Measurements from ENCODE around the gene PIEZO2.

The PIEZO2 gene

GRCh38 chr18:10842371-10842770, 307.0 kb downstream of the PIEZO2 start:
- no peak for DNase-seq (ENCODE audit: low spot score)

- DNase-seq (ENCODE audit: low spot score) = no peak
These were observed 308.2 kb downstream of the PIEZO2 start for GRCh38 chr18:10841203-10841602.

DNA sequence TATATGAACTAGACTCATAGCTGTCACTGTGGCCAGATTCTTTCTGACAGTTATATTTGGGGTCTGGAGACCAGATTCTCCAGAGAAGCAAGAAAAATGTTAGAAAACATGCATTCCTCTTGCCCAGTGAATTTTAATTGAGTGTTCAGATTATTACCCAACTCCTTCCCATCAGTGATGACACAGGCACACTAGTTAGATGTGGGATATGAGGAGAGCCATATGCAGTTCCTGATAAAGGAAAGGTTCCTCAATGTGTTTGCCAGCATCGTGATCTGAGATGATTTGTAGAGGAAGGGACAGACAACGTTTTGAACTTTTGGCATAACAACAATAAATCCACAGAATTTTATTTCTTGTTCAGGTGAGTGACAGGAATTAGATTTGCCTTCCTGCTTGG, 308.6 kb downstream of the PIEZO2 start:
- no peak for DNase-seq (ENCODE audit: low spot score)

GRCh38 chr18:10839421-10839820, 309.9 kb downstream of the PIEZO2 start:
- no peak for DNase-seq (ENCODE audit: low spot score)

DNA sequence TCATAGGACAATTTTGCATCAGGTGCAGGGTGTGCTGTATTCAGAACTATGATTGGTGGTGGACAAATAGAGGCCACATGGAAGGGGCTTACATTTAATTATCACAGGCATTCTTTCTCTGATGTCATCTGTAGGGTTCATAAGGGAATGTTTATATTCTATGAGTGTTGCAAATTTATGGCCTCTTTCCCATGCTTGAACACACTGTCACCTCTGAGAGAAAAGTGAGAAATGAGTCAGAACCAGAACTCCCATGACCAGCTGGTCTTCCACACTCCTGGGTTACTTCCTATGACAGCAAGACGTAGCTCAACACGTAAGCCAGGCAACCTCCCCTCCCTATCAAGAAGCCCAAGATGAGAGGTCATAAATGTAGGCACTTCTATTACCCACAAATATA, 310.8 kb downstream of the PIEZO2 start:
- DNase-seq (ENCODE audit: low spot score) = no peak

DNA sequence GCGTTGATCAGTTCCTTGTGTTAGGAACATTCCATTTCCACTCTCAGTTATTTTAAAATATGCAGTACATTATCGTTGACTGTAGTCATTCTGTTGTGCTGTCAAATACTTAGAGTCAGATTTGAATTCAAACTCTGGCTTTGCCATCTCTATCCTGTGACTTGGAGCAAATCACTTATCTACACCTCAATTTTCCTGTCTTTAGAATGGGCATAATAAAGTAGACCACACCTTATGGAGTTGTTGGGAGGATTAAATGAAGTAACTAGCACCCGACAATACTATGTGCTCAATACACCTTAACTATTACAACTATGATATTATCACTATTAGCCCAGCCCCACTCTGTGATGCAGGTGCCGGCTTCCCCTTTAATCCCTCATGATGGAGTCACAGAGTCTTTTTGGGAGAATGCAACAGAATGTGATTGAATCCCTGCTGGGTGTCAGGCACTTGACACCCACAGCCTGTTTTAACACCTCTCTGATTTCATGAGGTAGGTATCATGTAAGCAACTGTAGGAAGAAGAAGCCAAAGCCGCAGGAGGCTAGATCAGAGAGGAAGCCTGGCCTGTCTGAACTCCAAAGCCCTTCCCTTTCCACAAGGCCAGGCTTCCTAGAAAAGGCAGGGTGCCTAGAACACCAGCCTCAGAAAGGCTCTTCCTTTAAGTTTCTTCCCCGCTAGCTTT, 315.1 kb downstream of the PIEZO2 start:
- no peak for DNase-seq (ENCODE audit: low spot score)

DNA sequence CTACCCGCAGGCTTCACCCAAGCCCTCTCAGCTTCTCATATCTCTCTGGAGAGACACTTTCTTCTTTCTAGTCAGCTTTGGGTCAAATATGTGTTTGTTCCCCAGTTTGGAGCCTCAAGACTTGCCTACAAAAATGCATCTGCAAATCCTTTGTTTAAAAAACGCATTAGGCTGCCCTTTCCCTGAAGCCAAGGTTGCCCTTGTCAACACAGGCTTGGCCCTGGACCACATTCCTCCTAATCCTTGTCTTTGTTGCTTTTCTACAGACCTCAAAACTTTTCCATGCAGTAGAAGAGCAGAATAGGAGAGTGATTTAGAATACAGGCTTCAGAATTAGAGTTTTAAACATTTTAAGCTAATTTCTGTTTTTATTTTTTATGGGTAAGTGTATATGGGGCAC, 315.7 kb downstream of the PIEZO2 start:
- DNase-seq (ENCODE audit: low spot score) = no peak

DNA sequence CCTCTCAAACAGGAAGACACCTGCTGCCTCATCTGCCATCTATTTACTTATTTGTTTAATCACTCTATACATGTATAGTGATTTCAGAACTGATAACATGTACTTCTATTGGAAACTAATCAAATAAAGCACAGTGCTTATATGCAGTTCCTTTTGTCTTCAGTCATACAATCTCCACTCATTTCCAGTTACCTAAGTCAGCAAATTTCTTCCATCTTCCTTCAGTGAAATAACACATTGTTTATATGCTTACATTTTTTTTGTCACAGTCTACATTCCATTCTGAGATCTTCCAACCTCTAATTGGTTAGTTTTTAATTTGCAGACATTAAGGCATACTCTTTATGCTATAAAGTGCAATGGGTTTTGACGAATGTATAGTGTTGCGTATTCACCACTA, 323.0 kb downstream of the PIEZO2 start:
- no peak for DNase-seq (ENCODE audit: low spot score)

DNA sequence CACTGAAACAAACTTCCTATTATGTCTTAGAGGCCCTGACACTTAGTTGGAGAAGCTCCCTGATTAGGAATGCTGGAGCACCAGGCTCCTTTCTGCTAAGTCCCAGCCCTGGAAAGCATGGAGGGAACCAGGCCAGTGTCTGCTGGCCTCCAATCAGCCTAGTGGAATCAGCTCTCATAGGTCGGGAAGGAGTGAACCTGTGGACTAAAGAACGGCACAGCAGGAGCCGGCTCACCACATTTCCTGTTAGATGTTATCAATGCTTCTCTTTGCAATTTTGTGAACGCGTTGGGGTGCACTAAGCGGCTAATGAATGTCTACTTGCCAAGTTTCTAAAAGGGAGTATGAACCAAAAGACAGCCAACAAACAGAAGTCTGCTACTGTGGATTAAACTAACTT, 326.9 kb downstream of the PIEZO2 start:
- DNase-seq (ENCODE audit: low spot score) = no peak

DNA sequence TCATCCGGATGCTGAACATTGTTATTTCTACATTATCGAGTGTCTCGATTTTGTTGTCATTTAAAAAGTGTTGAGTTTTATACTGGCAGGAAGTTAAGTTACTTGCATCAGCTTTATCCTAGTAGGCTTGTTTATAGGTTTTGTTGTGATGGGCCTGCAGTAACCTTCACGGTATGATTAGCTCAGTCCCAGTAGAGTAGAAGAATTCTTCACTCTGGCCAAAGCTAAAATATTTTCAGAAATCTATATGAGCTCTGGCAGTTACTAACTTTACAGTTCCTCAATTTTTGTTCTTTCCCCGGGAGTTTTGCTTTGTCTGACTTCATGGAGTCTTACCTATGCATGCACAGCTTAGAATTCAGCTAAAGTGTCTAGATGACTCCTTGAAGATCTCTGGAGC, 328.7 kb downstream of the PIEZO2 start:
- DNase-seq (ENCODE audit: low spot score) = no peak

DNA sequence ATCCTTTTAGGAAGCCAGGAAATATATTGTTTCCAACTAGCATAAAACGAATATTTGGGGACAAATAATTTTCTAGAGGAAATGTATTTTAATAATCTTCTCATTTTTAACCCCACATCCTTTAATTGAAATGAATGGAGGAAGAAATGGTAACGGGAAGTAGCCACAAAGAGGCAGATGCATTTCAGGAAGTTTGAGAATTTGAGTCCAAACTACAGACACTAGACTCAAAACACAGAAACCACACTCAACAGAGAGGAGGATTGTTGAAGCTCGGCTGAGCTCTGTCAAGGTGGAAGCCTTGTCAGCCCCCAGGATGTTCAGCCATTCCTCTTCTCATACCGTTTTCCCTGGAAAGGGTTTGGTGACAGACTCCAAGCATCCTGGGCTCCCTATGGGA, 335.0 kb downstream of the PIEZO2 start:
- DNase-seq (ENCODE audit: low spot score) = no peak

- DNase-seq (ENCODE audit: low spot score) = no peak
These were observed 343.7 kb downstream of the PIEZO2 start for GRCh38 chr18:10805587-10806118.

- no peak for DNase-seq (ENCODE audit: low spot score)
These were observed 345.2 kb downstream of the PIEZO2 start for GRCh38 chr18:10804126-10804525.

DNA sequence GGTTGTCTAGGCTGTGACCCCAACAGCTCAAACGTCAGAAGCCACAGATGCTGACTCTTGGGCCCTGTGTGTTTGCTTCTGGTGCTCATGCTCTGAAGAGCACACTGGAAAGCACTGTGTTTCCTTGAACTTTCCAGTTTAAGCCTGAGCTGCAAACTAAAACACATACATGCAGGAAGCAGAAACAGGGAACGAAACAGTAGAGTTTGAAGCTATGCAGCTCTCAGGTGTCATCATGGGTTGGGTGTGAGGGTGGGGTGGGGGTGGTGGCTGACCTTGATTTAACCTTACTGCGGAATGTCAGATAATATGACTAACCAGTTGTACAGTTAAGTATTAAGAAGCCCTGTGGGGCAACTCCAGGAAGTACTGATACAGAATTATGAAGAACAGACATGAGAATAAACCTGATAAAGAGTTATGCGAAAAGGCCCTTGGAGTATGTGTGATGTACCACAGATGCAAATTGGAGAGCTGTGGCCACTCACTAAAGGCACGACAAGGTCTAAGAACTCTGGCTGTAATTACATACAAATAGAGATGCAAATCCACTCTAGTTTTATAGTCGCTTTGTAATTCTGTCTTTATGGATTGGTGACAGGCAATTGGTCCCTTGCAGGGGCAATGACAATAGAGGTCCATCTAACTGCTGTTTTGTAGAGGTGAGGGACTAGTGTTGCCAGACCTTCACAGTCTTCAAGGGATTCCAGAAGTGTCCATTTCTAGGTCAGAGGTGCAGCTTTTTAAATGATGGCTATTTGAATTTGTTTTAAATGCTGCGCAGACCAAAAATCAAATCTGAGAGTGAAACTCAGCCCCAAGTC, 350.4 kb downstream of the PIEZO2 start:
- no peak for DNase-seq (ENCODE audit: low spot score)

DNA sequence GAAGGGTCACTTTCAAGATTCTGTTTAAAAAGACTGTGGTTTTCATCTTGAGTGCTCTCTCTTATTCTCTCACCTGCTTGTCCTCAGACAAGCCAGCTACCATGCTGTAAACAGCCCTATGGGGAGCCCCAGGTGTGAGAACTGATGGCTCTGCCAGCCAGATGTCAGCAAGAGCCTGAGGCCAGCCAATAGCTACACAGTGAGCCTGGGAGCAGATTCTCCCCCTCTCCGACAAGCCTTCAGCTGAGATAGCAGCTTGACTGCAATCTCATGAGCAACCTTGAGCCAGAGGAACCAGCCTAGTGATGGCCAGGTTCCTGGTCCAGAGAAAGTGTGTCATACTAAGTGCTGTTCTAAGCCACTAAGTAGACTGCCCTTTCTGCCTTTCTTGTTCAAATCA, 351.5 kb downstream of the PIEZO2 start:
- DNase-seq (ENCODE audit: low spot score) = peak; percentile 15

- DNase-seq (ENCODE audit: low spot score) = no peak
These were observed 354.6 kb downstream of the PIEZO2 start for GRCh38 chr18:10794771-10795170.

- no peak for DNase-seq (ENCODE audit: low spot score)
These were observed 355.5 kb downstream of the PIEZO2 start for GRCh38 chr18:10793730-10794370.

DNA sequence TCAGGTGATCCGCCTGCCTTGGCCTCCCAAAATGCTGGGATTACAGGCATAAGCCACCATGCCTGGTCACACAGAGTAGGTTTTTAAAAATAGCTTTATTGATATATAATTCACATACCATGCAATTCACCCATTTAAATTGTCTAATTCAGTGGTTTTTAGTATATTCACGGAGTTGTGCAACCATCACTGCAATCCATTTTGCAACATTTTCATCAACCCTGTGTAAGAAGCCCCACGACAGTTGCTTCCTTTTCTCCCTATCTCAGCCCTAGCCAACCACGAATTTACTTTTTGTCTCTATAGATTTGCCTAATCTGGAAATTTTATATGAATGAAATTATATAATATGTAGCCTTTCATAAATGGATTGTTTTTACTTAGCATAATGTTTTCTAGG, 357.2 kb downstream of the PIEZO2 start:
- no peak for DNase-seq (ENCODE audit: low spot score)

- no peak for DNase-seq (ENCODE audit: low spot score)
These were observed 358.1 kb downstream of the PIEZO2 start for GRCh38 chr18:10791169-10791831.

DNA sequence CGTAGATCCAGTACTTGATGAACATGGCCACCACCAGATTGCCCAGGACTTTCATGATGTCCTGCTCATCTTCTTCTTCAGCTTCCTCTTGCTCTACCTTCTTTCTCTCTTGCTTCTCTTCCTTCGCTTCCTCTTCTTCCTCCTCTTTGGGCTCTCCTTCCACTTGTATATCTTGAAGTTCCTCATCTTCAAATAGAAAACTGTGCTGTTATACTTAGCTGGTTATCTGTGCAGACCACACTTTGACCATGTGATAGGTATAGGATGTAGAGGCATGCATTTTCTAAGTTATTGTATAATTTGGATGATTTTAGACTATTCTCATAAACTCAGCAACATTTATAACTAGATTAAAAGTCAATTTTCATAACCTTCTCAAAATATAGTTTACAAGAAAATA, 360.2 kb downstream of the PIEZO2 start:
- no peak for DNase-seq (ENCODE audit: low spot score)

DNA sequence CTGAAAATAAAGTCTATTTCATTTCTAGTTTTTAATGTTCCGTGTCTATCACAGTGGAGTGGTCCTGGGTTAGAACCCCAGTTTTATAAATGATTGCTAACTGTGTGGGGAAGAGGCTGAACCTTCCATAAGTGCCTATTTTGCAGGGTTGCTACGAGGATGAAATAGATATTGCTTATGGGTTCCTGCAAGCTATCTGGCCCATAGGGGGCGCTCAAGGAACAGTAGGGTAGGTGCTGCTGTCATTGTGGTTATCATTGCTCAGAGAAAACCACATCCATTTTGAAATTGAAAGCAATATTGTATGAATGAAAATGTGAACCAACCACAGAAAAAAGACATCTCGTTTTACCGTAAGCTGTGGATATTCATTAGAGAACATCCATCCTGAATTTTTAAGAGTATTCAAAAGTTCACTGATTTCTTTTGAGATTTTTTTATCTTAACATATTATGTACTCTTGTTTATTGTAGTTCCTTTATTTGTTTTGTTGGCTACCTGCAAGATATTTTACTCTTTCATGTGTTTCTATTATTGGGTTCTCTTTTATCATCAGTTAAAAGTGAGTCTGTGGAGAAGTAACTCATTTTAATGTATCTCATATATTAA, 362.0 kb downstream of the PIEZO2 start:
- DNase-seq (ENCODE audit: low spot score) = peak; percentile 92

GRCh38 chr18:10785798-10786197, 363.6 kb downstream of the PIEZO2 start:
- no peak for DNase-seq (ENCODE audit: low spot score)
